HEK293 (cell line): Measurements from ENCODE around the gene VHLL.

ENCODE experiments used
- CTCF ChIA-PET: fragments of 350-600 bp; formaldehyde crosslinking; extraction: SDS; loops from one replicate; lab custom pipeline; 2021; ENCODE audit warnings: antibody characterized with exemption; lab: Yijun Ruan, JAX
- POLR2A ChIA-PET: fragments of 300-600 bp; formaldehyde crosslinking; extraction: SDS; loops from one replicate; lab custom pipeline; 2020; ENCODE audit warnings: antibody characterized with exemption, inconsistent platforms; lab: Yijun Ruan, JAX
- H3K27ac ChIP-seq: fragments of 200-500 bp; sonication (Bioruptor generic); 2 replicates; pipeline ENCODE4 v1.5.1; 2014; ENCODE audit warnings: low read depth, low read length, control low read depth, inconsistent platforms; ENCODE audit errors: extremely low read depth
- H3K36me3 ChIP-seq, 2 experiments: fragments of 200-500 bp in 1 of 2; sonication (Bioruptor generic) in 1 of 2; 1 replicate in 1 of 2; 2 replicates in 1 of 2; pipeline ENCODE4 v1.5.1; 2014 to 2017; ENCODE audit warnings: inconsistent platforms in 2 of 2, low read length in 2 of 2; ENCODE audit not compliant: control insufficient read depth in 2 of 2, insufficient read depth in 1 of 2
- H3K4me1 ChIP-seq: fragments of 200-500 bp; sonication (Bioruptor generic); 2 replicates; pipeline ENCODE4 v1.5.1; 2014; ENCODE audit warnings: mild to moderate bottlenecking, low read length, inconsistent platforms; ENCODE audit not compliant: control insufficient read depth, insufficient read depth
- H3K4me3 ChIP-seq: 2 replicates; pipeline ENCODE4 v1.5.1; 2011; ENCODE audit warnings: low read depth, mild to moderate bottlenecking, control low read depth, low read length, moderate library complexity
- H3K9me3 ChIP-seq: fragments of 200-500 bp; sonication (Bioruptor generic); 2 replicates; pipeline ENCODE4 v1.5.1; 2014; ENCODE audit warnings: low read depth, low read length, inconsistent platforms; ENCODE audit not compliant: control insufficient read depth, insufficient read depth
- ATF2 ChIP-seq: fragments of 450-650 bp; formaldehyde crosslinking; IDR thresholded peaks from 2 replicates; pipeline ENCODE4 v1.5.1; 2016; ENCODE audit warnings: missing biosample characterization, missing genetic modification characterization, low read depth
- EGR2 ChIP-seq: fragments of 450-650 bp; formaldehyde crosslinking; IDR thresholded peaks from 2 replicates; pipeline ENCODE4 v1.5.1; 2016; ENCODE audit warnings: low read depth, missing biosample characterization, missing genetic modification characterization
- OVOL3 ChIP-seq: fragments of 450-650 bp; formaldehyde crosslinking; IDR thresholded peaks from 2 replicates; pipeline ENCODE4 v1.5.1; 2016; ENCODE audit warnings: missing biosample characterization, missing genetic modification characterization
- REST ChIP-seq: fragments of 450-650 bp; formaldehyde crosslinking; IDR thresholded peaks from 2 replicates; pipeline ENCODE4 v1.5.1; 2016; ENCODE audit warnings: missing biosample characterization, missing genetic modification characterization
- ZBTB21 ChIP-seq: fragments of 450-650 bp; formaldehyde crosslinking; IDR thresholded peaks from 2 replicates; pipeline ENCODE4 v1.5.1; 2017; ENCODE audit warnings: missing biosample characterization, missing genetic modification characterization
- ZNF146 ChIP-seq: fragments of 450-650 bp; formaldehyde crosslinking; IDR thresholded peaks from 2 replicates; pipeline ENCODE4 v1.5.1; 2016; ENCODE audit warnings: missing biosample characterization, missing genetic modification characterization
- ZNF169 ChIP-seq: fragments of 450-650 bp; formaldehyde crosslinking; IDR thresholded peaks from 2 replicates; pipeline ENCODE4 v1.5.1; 2016; ENCODE audit warnings: missing biosample characterization, missing genetic modification characterization
- ZNF174 ChIP-seq: fragments of 450-650 bp; formaldehyde crosslinking; IDR thresholded peaks from 2 replicates; pipeline ENCODE4 v1.5.0; 2017; ENCODE audit warnings: missing biosample characterization, mild to moderate bottlenecking, missing genetic modification characterization
- ZNF19 ChIP-seq: fragments of 450-650 bp; formaldehyde crosslinking; IDR thresholded peaks from 2 replicates; pipeline ENCODE4; 2016; ENCODE audit warnings: missing biosample characterization, missing genetic modification characterization, low read depth
- ZNF211 ChIP-seq: fragments of 450-650 bp; formaldehyde crosslinking; IDR thresholded peaks from 2 replicates; pipeline ENCODE4 v1.5.1; 2016; ENCODE audit warnings: low read depth, missing biosample characterization, missing genetic modification characterization
- ZNF24 ChIP-seq: fragments of 450-650 bp; formaldehyde crosslinking; IDR thresholded peaks from 2 replicates; pipeline ENCODE4 v1.5.1; 2016; ENCODE audit warnings: missing biosample characterization, missing genetic modification characterization
- ZNF274 ChIP-seq, 2 experiments: fragments of 200-500 bp in 1 of 2; fragments of 450-650 bp in 1 of 2; sonication (Bioruptor generic) in 1 of 2; formaldehyde crosslinking in 1 of 2; IDR thresholded peaks; 2 replicates each; pipeline versions ENCODE4 v1.5.1 to v1.6.1; 2014 to 2016; ENCODE audit warnings: borderline replicate concordance in 1 of 2, inconsistent platforms in 1 of 2, low read length in 1 of 2, missing biosample characterization in 1 of 2, missing genetic modification characterization in 1 of 2
- ZNF416 ChIP-seq: fragments of 450-650 bp; formaldehyde crosslinking; IDR thresholded peaks from 2 replicates; pipeline ENCODE4 v1.5.1; 2016; ENCODE audit warnings: missing biosample characterization, missing genetic modification characterization
- ZNF473 ChIP-seq: fragments of 450-650 bp; formaldehyde crosslinking; IDR thresholded peaks from 2 replicates; pipeline ENCODE4 v1.5.1; 2017; ENCODE audit warnings: missing biosample characterization, missing genetic modification characterization
- ZNF529 ChIP-seq: fragments of 450-650 bp; formaldehyde crosslinking; IDR thresholded peaks from 2 replicates; pipeline ENCODE4 v1.5.1; 2017; ENCODE audit warnings: missing genetic modification characterization, missing biosample characterization; ENCODE audit not compliant: insufficient replicate concordance
- ZNF530 ChIP-seq: fragments of 450-650 bp; formaldehyde crosslinking; IDR thresholded peaks from 2 replicates; pipeline ENCODE4 v1.5.1; 2016; ENCODE audit warnings: low read depth, missing biosample characterization, missing genetic modification characterization
- ZNF600 ChIP-seq: fragments of 450-650 bp; formaldehyde crosslinking; IDR thresholded peaks from 2 replicates; pipeline ENCODE4 v1.5.1; 2016; ENCODE audit warnings: missing biosample characterization, missing genetic modification characterization
- ZNF626 ChIP-seq: fragments of 450-650 bp; sonication (Bioruptor Pico); formaldehyde crosslinking; IDR thresholded peaks from 2 replicates; pipeline ENCODE4 v1.5.1; 2018; ENCODE audit warnings: missing biosample characterization, missing genetic modification characterization, inconsistent platforms
- ZNF76 ChIP-seq: fragments of 450-650 bp; formaldehyde crosslinking; IDR thresholded peaks from 2 replicates; pipeline ENCODE4; 2016; ENCODE audit warnings: low read depth, missing biosample characterization, missing genetic modification characterization, borderline replicate concordance
- ZNF791 ChIP-seq: fragments of 450-650 bp; formaldehyde crosslinking; IDR thresholded peaks from 2 replicates; pipeline ENCODE4 v1.5.1; 2016; ENCODE audit warnings: missing biosample characterization, missing genetic modification characterization
- ZSCAN23 ChIP-seq: fragments of 450-650 bp; formaldehyde crosslinking; IDR thresholded peaks from 2 replicates; pipeline ENCODE4 v1.5.1; 2016; ENCODE audit warnings: missing biosample characterization, missing genetic modification characterization
- TF ChIP-seq, protein P1 (sequence below): fragments of 450-650 bp; IDR thresholded peaks from 2 replicates; pipeline ENCODE4 v1.5.1; 2018; ENCODE audit warnings: missing biosample characterization, missing genetic modification characterization

Gene VHLL

DNA sequence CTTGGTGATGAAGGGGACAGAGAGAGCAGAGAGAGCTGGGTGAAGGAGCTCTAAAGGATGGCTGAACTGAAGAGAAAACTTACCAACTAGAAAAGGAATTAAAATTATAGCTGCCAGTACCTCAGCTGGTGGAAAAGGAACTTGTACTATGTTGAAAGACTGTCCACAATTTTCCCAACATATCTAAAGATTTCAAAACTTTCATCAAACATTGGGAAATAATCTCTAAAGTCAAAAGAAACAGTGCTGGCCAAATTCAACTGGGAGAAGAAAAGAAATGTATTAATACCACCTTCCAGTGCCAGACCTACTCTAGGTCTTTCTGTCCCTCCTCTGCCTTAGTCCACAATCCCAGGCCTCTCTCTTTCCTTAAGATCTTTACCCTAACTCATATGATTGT is 22.6 kb downstream of the VHLL start (continued):
- TF ChIP-seq OVOL3 (no peak), ZNF19 (no peak), ZNF24 (tag by site-specific recombination) (no peak), REST (tag by site-specific recombination) (no peak), ZNF211 (tag by site-specific recombination) (no peak), ZNF791 (tag by site-specific recombination) (no peak), ZBTB21 (tag by site-specific recombination) (no peak), ZNF174 (tag by site-specific recombination) (no peak), ATF2 (tag by site-specific recombination) (no peak), ZNF530 (tag by site-specific recombination) (no peak), EGR2 (no peak), ZNF274 (IDR thresholded peaks at IDR 0.05; ENCODE audit: low read length) (no peak), ZNF274 (tag by site-specific recombination; IDR thresholded peaks at IDR 0.05; ENCODE audit: borderline replicate concordance) (no peak)

DNA sequence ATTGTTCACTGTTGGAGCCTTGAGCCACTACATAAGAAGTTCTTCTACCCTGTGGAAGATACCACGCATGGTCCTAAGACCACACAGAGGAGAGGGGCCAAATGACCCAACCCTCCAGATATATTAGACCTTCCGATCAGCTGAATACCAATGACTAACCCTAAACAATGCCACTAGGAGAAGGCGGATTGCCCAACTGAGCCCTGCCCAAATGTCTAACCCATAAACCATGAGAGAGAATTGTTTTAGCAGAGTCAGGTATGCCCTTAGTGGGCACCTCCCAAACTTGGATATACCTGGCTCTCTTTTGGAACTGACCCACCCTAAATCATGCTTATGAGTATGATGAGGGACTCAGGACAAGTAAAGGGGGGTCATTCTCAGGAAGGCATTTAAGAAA is 28.8 kb downstream of the VHLL start:
- CTCF ChIA-PET, result no interaction called here
- no peaks in the 10 kb centered on the region for H3K4me1 ChIP-seq
- no peak overlapping the region for H3K4me3 ChIP-seq
- peaks cover 73 to 97% of the 10 kb centered on the region in 2 experiments for H3K36me3 ChIP-seq
- POLR2A ChIA-PET, result interaction anchor here (0.7 kb wide), 1 partner anchor 12 kb away, joined by 3 read pairs; the partner anchor contains the start of gene SMG5
- H3K27ac ChIP-seq, result no peak overlapping the region
- TF ChIP-seq ZNF76 (tag by site-specific recombination) (no peak), ATF2 (tag by site-specific recombination) (no peak), ZNF416 (tag by site-specific recombination) (no peak), REST (tag by site-specific recombination) (no peak), ZNF529 (tag by site-specific recombination) (no peak), ZNF626 (tag by site-specific recombination) (no peak), ZNF146 (tag by site-specific recombination) (no peak), ZNF169 (tag by site-specific recombination) (no peak), ZNF600 (tag by site-specific recombination) (no peak), ZSCAN23 (tag by site-specific recombination) (no peak), ZNF473 (no peak)
- TF ChIP-seq, protein P1, sequence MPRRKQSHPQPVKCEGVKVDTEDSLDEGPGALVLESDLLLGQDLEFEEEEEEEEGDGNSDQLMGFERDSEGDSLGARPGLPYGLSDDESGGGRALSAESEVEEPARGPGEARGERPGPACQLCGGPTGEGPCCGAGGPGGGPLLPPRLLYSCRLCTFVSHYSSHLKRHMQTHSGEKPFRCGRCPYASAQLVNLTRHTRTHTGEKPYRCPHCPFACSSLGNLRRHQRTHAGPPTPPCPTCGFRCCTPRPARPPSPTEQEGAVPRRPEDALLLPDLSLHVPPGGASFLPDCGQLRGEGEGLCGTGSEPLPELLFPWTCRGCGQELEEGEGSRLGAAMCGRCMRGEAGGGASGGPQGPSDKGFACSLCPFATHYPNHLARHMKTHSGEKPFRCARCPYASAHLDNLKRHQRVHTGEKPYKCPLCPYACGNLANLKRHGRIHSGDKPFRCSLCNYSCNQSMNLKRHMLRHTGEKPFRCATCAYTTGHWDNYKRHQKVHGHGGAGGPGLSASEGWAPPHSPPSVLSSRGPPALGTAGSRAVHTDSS (tag by site-specific recombination), result no peak
- H3K9me3 ChIP-seq, result no peaks in the 10 kb centered on the region
